HG03342 (cell line): Measurements from ENCODE around the gene TENM4.
"Not testable (repeated sequence)": the region's sequence is repeated elsewhere in the genome, so short reads cannot be mapped to it uniquely, and the experiment has no call there.

Experiments
- ATAC-seq: cut with Tn5 transposase; IDR thresholded peaks from one replicate; pipeline ENCODE4 v1.9.1; 2021; ENCODE audit warnings: mild to moderate bottlenecking, moderate library complexity; ENCODE audit not compliant: unreplicated experiment

TENM4 gene

DNA sequence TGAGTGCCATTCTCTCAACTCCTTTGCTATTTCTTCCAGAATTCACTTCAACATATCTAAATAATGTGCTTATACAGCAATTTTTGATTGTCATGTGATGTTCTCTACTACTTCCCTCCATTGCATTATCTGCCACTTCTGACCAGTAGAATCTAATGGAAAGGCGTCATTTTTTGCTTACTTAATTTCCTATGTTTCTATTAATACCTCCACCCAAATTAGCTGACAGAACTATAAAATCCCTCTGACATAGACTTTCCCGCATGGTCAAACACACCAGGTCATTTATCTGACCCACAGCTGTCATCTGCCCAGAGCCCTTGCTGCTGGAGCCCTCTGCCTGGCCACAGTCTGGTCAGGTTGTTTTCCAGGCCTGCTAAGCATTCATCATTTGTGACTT is 607.6 kb downstream of the TENM4 start:
- ATAC-seq = no peak

- no peak for ATAC-seq
Observed at GRCh38 chr11:78832226-78832947, 608.4 kb downstream of the TENM4 start.

- no peak for ATAC-seq
Observed at GRCh38 chr11:78831571-78831970, 609.3 kb downstream of the TENM4 start.

DNA sequence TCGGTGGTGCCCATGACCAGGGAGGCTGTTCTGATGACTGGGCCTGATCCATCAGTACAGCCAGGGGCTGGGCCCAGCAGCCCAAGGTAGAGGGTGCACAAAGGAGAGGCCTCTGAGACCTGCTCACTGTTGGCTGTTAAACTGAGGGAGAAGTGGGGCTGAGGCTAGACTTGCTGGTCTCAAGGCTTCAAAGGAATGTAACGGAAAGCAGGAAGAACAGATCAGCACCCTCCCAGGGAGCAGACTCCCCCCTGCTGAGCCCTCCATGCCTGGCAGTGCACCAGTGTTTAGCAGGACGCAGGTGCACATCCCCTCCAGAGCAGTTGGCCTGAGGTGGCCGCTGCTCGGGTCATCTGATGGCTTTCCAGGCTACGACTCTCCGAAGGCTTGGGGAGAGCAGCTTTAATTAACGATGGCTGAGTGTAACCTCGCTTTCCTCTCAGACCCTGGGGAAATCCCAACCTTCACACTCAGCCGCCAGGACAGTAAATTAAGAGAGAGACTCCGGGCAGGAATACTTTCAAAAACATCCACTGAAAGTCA is 610.5 kb downstream of the TENM4 start:
- ATAC-seq = no peak

DNA sequence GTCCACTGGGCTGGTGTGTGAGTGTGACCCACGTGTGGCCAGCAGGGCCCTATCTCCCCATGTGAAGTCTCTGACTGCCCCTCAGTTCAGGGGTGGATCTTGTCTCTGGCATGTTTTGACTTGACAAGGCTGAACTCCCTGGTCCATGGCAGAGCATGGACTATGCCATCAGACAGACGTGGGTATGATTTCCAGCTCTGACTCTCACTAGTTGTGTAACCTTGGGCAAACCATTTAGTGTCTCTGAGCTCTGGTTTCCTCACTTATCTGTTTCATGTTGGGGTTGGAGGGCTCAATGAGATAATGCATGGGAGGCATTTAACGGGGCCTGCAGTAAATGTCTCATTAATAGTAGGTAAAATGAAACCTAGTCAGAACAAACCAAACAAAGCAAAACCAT is 611.7 kb downstream of the TENM4 start:
- no peak for ATAC-seq

DNA sequence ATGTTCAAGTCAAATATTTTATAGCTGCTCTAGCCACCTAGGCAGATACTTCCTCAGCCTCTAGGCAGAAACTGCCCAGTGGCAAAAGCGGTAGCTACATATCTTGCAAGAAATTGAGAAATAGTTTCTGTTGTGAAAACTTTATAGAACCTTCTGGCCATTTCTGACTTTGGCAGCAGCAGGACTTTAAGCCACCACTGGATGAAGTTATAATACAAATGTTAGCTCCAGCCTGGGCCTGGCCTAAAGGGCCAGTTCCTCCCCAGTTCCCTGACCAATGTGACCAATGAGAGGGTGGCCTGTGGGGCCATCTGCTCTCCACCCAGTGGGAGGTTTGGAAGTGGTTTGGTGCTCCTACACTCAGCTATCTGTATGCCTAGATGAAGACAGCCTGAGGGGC is 612.2 kb downstream of the TENM4 start:
- no peak for ATAC-seq

- ATAC-seq = not testable (repeated sequence)
Observed at GRCh38 chr11:78827291-78827690, 613.5 kb downstream of the TENM4 start.

GRCh38 chr11:78825591-78826020 is 615.2 kb downstream of the TENM4 start:
- ATAC-seq = no peak

DNA sequence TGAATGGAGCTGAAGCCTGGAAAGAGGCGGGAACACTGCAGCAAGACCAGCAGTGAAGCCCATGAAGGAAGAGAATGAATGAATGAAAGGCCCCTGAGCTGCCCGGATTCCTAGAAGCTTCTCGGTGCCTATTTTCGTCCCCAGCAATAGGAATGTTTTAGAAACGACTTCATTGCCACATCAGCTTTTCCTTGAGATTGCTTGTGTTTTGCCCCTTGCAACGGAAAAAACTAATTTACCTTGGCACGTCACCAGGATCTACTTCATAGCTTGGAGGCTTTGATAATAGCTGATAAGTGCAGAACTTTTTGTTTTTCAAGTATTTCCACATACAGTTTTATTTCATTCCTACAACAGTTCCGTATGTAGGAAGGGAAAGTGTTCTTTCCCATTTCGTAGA is 617.2 kb downstream of the TENM4 start:
- ATAC-seq = no peak

DNA sequence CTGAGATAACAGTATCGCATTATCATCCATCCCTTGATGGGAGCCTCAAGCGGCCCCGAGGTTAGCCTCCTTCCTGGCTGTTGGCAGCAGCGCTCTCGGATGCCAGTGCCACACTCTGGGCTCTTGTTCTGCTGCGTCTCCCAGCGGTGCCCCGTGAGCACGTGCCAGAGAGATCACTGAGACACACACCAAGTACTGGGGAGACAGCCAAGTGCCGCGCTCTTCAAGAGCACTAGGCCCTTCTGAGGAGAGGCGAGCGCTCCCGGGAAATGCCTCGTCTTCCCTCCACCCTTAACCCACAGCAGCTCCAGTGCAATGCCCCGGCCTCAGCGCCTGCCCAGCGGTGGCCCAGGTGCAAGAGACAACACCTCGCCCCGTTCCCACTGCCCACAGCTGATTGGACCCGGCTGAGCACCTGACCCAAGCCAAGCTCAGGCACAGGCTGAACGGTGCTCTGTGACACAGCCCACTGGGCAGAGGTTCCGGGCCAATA is 617.9 kb downstream of the TENM4 start:
- ATAC-seq = no peak

- ATAC-seq = no peak
Observed at GRCh38 chr11:78821371-78822306, 619.2 kb downstream of the TENM4 start.

DNA sequence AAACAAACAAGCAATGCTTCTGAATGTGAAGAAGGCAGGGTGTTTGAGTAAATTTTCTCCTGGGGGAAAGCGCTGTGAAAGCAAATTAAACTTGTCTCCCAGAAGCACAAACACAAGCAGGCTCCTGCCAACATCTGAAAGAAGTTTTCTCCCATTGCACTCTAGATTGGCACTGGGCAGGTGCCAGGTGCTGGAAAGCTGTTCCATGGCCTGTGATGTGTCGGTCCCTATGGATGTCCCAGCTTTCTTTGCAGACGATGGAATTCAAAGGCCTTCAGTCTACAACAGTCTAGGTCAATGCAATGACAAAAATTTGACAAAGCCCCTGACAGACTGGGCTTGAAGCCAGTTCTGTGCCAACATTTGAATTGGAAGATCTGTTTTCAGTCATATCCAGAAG is 620.1 kb downstream of the TENM4 start:
- ATAC-seq = no peak

- no peak for ATAC-seq
Observed at GRCh38 chr11:78818201-78818600, 622.6 kb downstream of the TENM4 start.

DNA sequence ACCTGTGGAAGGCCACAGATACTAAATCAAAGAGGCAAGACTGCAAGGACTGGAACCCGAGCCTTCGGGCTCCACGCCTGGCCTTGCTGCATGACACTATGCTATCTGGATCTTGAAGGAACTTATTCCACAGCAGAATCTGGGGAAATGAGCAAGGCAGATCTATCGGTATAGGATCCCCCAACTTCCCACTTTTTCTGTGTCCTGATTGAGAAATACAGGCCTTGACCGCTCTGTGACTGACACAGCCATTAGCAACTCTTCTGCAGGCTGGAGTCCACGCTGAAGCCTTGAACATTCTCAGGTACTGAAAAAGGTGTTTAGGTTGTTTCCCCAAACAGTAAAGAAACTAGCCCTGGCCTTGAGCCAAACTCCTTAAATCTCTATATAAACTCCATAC is 625.0 kb downstream of the TENM4 start:
- ATAC-seq = no peak

- ATAC-seq = no peak
Observed at GRCh38 chr11:78812513-78813293, 628.1 kb downstream of the TENM4 start.

GRCh38 chr11:78810559-78811009 is 630.2 kb downstream of the TENM4 start:
- ATAC-seq = no peak

DNA sequence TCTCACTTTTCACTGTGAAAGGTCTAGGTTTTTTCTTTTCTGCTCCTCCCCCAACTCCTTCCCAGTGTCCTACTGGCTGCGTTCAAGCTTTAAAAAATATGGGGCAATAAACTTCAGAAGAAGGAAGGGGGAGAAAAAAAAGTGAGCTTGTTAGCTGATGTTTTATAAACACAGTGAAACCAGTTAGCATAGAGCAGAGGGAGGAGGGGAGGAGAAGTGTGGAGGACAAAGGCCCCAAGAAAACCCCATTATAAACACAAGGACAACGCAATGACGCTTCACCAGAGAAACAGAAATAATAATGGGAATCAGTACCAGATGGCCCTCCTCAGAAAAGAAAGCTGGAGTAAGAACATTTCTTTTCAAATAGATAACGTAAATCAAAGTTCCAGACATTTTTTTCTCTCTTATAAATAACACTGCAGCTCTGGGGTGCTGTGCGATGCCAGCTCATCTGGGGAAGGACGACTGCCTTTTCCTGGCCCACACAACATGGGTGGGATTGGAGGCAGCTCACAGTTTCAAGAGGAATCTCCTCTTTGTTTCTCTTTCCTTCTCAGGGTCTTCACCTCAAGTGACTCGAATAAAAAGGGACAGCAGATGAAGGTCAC is 630.8 kb downstream of the TENM4 start:
- no peak for ATAC-seq

GRCh38 chr11:78808923-78809322 is 631.9 kb downstream of the TENM4 start:
- ATAC-seq = no peak

GRCh38 chr11:78807351-78807750 is 633.5 kb downstream of the TENM4 start:
- no peak for ATAC-seq
